Transverse colon (tissue), 4 donors: ENCODE results near the gene CHURC1. TPM values are rescaled to one million over a fixed set of nuclear protein-coding genes. Genes with fewer than 3 reads are reported as not detected.

Experiments used
- DNase-seq: peaks from one replicate; pipeline ENCODE4 v3.0.0-alpha.2; 2019
- H3K27ac ChIP-seq, 4 donors: fragments of 200-600 bp; sonication (generic); 2 replicates each; pipeline ENCODE4 v1.5.1; 2016 to 2018; ENCODE audit warnings: inconsistent platforms in 4 of 4
- H3K27me3 ChIP-seq: fragments of 200-600 bp; sonication (generic); 2 replicates; pipeline ENCODE4 v1.5.1; 2017; ENCODE audit warnings: inconsistent platforms
- H3K36me3 ChIP-seq, 4 donors: fragments of 200-600 bp; sonication (generic); 2 replicates each; pipeline ENCODE4 v1.5.1; 2017 to 2019; ENCODE audit warnings: inconsistent platforms in 4 of 4
- H3K4me1 ChIP-seq, 4 donors: fragments of 200-600 bp; sonication (generic); 2 replicates each; pipeline ENCODE4 v1.5.1; 2017 to 2020; ENCODE audit warnings: inconsistent platforms in 4 of 4
- H3K4me3 ChIP-seq, 4 donors: fragments of 200-600 bp; sonication (generic); 1 replicate in 1 of 4; 2 replicates in 3 of 4; pipeline versions ENCODE4 v1.5.1 to v1.6.1; 2017 to 2019; ENCODE audit warnings: inconsistent platforms in 4 of 4
- H3K9me3 ChIP-seq, 2 donors: fragments of 200-600 bp; sonication (generic); 2 replicates each; pipeline ENCODE4 v1.5.1; 2017 to 2019; ENCODE audit warnings: inconsistent platforms in 2 of 2
- CTCF ChIP-seq, 5 experiments: fragments of 200-600 bp in 3 of 5; fragments of 450-650 bp in 2 of 5; sonication (generic) in 3 of 5; IDR thresholded peaks; 1 replicate in 2 of 5; 2 replicates in 3 of 5; pipeline ENCODE4 v1.5.1; 2016 to 2017; ENCODE audit warnings: antibody characterized with exemption in 5 of 5, inconsistent platforms in 3 of 5, mild to moderate bottlenecking in 2 of 5, moderate library complexity in 1 of 5
- EP300 ChIP-seq: sonication (generic); formaldehyde crosslinking; IDR thresholded peaks from one replicate; pipeline ENCODE4 v1.6.1; 2017; ENCODE audit warnings: antibody characterized with exemption, low read depth
- POLR2A ChIP-seq: fragments of 450-650 bp; IDR thresholded peaks from one replicate; pipeline ENCODE4 v1.6.1; 2016; ENCODE audit warnings: antibody characterized with exemption, mild to moderate bottlenecking, moderate library complexity
- POLR2AphosphoS5 ChIP-seq, 3 donors: sonication (generic); formaldehyde crosslinking; IDR thresholded peaks; one replicate each; pipeline ENCODE4 v1.6.1; 2016; ENCODE audit warnings: antibody characterized with exemption in 3 of 3
- WGBS, 2 donors: methylation state at CpG; one replicate each; pipeline ENCODE4 v1.1.5; 2018; ENCODE audit warnings: low coverage in 1 of 2; 5-methylcytosine and 5-hydroxymethylcytosine counted together
- in situ Hi-C, 4 donors: fragments of 200-750 bp; cut with MboI; loops; one replicate each; pipeline versions ENCODE4 v1.15.0 to v1.15.1; 2017; ENCODE audit warnings: low sequenced_read_pairs in 3 of 4, low pct_ligation_motif_present in 1 of 4, low pct_unique_long_range_greater_than_20kb in 1 of 4
- intact Hi-C: fragments of 100-400 bp; cut with DNase I; formaldehyde crosslinking; loops from one replicate; pipeline ENCODE4 v1.15.1; 2023; ENCODE audit warnings: low total_unique reads
- total RNA-seq, 4 donors: library from RNA; depleted of rRNA; stranded (reverse); fragments of >200 nt; gene quantifications; one replicate each; pipeline ENCODE4 v1.1.0, GENCODE V29; 2016

CHURC1 gene
- total RNA-seq, 4 donors from 2014 or later = 26.5 to 104 (median 78.6) TPM

GRCh38 chr14:64937821-64938193 is 23.6 kb downstream of the CHURC1 start:
- H3K27me3 ChIP-seq = no peaks in the 10 kb centered on the region
- TF ChIP-seq EP300 = no peak
- TF ChIP-seq CTCF (IDR thresholded peaks at IDR 0.05) = peak; percentile 20 to 42 (median 25)
- TF ChIP-seq POLR2AphosphoS5 (IDR thresholded peaks at IDR 0.05) = no peak
- no peak for TF ChIP-seq POLR2A
- no peak overlapping the region for H3K4me3 ChIP-seq
- H3K27ac ChIP-seq = peak overlapping the region; percentile 53 to 89 (median 86)
- no peak for DNase-seq
- 78% methylated on average over 1 of the region's 1 CpG; no CpG with 5 or more reads in 1 of the 2 donors for WGBS, 2 donors
- in situ Hi-C loops (no loop called here), intact Hi-C loops (no loop called here)
- H3K4me1 ChIP-seq = peaks cover 3 to 60% (median 16%) of the 10 kb centered on the region in 4 donors
- no peaks in the 10 kb centered on the region for H3K9me3 ChIP-seq
- H3K36me3 ChIP-seq = peaks cover 0 to 12% (median 0%) of the 10 kb centered on the region in 4 donors

- peaks cover 0 to under 1% (median 0%) of the 10 kb centered on the region in 4 donors for H3K36me3 ChIP-seq
- peak overlapping the region; percentile 83 to 89 (median 86) for H3K27ac ChIP-seq
- H3K4me3 ChIP-seq = peak overlapping the region in 1 of 4 donors; percentile 5
- peak; percentile 43 for DNase-seq
- H3K27me3 ChIP-seq = no peaks in the 10 kb centered on the region
- TF ChIP-seq EP300 (no peak), POLR2AphosphoS5 (IDR thresholded peaks at IDR 0.05) (no peak), CTCF (IDR thresholded peaks at IDR 0.05) (no peak), POLR2A (no peak)
- 50 to 62% methylated on average over 1 to 17 of the region's 17 CpGs for WGBS, 2 donors
- H3K4me1 ChIP-seq = peaks cover 3 to 73% (median 25%) of the 10 kb centered on the region in 4 donors
- intact Hi-C loops = no loop called here
- in situ Hi-C loops = no loop called here
- H3K9me3 ChIP-seq = no peaks in the 10 kb centered on the region
Measured at GRCh38 chr14:64938972-64939816, 24.9 kb downstream of the CHURC1 start.

- 49 to 55% methylated on average over 2 to 3 of the region's 3 CpGs for WGBS, 2 donors
- DNase-seq = no peak
- Histone ChIP-seq H3K9me3 (no peaks in the 10 kb centered on the region), H3K4me3 (peak overlapping the region in 1 of 4 donors; percentile 45), H3K27ac (peak overlapping the region; percentile 83 to 89 (median 86)), H3K36me3 (no peaks in the 10 kb centered on the region), H3K27me3 (no peaks in the 10 kb centered on the region), H3K4me1 (peaks cover 3 to 73% (median 25%) of the 10 kb centered on the region in 4 donors)
- intact Hi-C loops (no loop called here), in situ Hi-C loops (no loop called here)
- TF ChIP-seq POLR2A = no peak
- no peak for TF ChIP-seq CTCF (IDR thresholded peaks at IDR 0.05)
- no peak for TF ChIP-seq POLR2AphosphoS5 (IDR thresholded peaks at IDR 0.05)
- TF ChIP-seq EP300 = no peak
Measured at GRCh38 chr14:64939817-64940190, 25.5 kb downstream of the CHURC1 start.

- H3K27ac ChIP-seq = peak overlapping the region; percentile 83 to 89 (median 86)
- H3K4me1 ChIP-seq = peaks cover under 1 to 67% (median 25%) of the 10 kb centered on the region in 4 donors
- no peaks in the 10 kb centered on the region for H3K36me3 ChIP-seq
- H3K27me3 ChIP-seq = no peaks in the 10 kb centered on the region
- WGBS, 2 donors = 47 to 50% methylated on average over 2 to 3 of the region's 3 CpGs
- H3K9me3 ChIP-seq = no peaks in the 10 kb centered on the region
- in situ Hi-C loops (no loop called here), intact Hi-C loops (no loop called here)
- H3K4me3 ChIP-seq = peak overlapping the region in 2 of 4 donors; percentile 36 to 45
- no peak for DNase-seq
- TF ChIP-seq EP300 (no peak), CTCF (IDR thresholded peaks at IDR 0.05) (no peak), POLR2AphosphoS5 (IDR thresholded peaks at IDR 0.05) (peak in 1 of 3 donors; percentile 48), POLR2A (no peak)
Measured at GRCh38 chr14:64940336-64940910, 26.2 kb downstream of the CHURC1 start.
